Neutrophil (primary cell): ENCODE results near the gene TARS2.

Source experiments
- H3K27ac ChIP-seq: fragments of 200-600 bp; sonication (generic); 2 replicates; pipeline ENCODE4 v1.5.1; 2016; ENCODE audit warnings: mild to moderate bottlenecking, moderate library complexity
- H3K27me3 ChIP-seq: fragments of 200-600 bp; sonication (generic); 2 replicates; pipeline ENCODE4 v1.6.0; 2016; ENCODE audit warnings: mild to moderate bottlenecking
- H3K36me3 ChIP-seq: fragments of 200-600 bp; sonication (generic); 2 replicates; pipeline ENCODE4 v1.5.1; 2017
- H3K4me1 ChIP-seq, 2 experiments: fragments of 200-600 bp in 1 of 2; sonication (generic) in 1 of 2; 1 replicate in 1 of 2; 2 replicates in 1 of 2; pipeline versions ENCODE4 v1.5.1 to v1.6.1; 2013 to 2016; ENCODE audit warnings: low read depth in 1 of 2, low read length in 1 of 2, mild to moderate bottlenecking in 1 of 2, moderate library complexity in 1 of 2; ENCODE audit not compliant: control insufficient read depth in 1 of 2, insufficient read depth in 1 of 2
- H3K4me3 ChIP-seq, 2 experiments: fragments of 200-600 bp in 1 of 2; sonication (generic) in 1 of 2; 1 replicate in 1 of 2; 2 replicates in 1 of 2; pipeline ENCODE4 v1.5.1; 2013 to 2016; ENCODE audit warnings: low read depth in 1 of 2, low read length in 1 of 2, mild to moderate bottlenecking in 1 of 2, moderate library complexity in 1 of 2
- H3K9me3 ChIP-seq: fragments of 200-600 bp; sonication (generic); 2 replicates; pipeline ENCODE4 v1.5.1; 2016
- TF ChIP-seq, protein P1 (sequence below): fragments of 200-600 bp; sonication (generic); IDR thresholded peaks from 2 replicates; pipeline ENCODE4 v1.5.1; 2016; ENCODE audit warnings: antibody characterized with exemption

TARS2 gene

DNA sequence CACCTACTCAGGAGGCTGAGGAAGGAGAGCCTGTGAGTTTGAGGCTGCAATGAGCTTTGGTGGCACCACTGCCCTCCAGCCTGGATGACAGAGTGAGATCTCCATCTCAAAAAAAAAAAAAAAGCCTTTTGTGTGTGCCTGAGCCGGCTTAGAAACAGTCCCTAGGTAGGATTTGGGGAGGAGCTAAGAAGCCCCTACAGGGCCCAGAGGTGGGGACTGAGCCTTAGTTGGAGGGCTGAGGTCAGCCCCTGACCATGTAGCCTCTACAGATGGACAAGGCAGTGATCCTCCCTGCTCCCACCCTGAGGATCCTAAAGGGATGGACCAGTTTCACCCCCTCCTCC is 64.5 kb downstream of the TARS2 start:
- Histone ChIP-seq H3K4me1 (peaks cover 57 to 60% of the 10 kb centered on the region in 2 experiments), H3K27me3 (peaks cover 37% of the 10 kb centered on the region), H3K27ac (peak overlapping the region; percentile 90), H3K9me3 (no peaks in the 10 kb centered on the region), H3K4me3 (peak overlapping the region; percentile 51 to 65), H3K36me3 (peaks cover 27% of the 10 kb centered on the region)
- TF ChIP-seq, protein P1, sequence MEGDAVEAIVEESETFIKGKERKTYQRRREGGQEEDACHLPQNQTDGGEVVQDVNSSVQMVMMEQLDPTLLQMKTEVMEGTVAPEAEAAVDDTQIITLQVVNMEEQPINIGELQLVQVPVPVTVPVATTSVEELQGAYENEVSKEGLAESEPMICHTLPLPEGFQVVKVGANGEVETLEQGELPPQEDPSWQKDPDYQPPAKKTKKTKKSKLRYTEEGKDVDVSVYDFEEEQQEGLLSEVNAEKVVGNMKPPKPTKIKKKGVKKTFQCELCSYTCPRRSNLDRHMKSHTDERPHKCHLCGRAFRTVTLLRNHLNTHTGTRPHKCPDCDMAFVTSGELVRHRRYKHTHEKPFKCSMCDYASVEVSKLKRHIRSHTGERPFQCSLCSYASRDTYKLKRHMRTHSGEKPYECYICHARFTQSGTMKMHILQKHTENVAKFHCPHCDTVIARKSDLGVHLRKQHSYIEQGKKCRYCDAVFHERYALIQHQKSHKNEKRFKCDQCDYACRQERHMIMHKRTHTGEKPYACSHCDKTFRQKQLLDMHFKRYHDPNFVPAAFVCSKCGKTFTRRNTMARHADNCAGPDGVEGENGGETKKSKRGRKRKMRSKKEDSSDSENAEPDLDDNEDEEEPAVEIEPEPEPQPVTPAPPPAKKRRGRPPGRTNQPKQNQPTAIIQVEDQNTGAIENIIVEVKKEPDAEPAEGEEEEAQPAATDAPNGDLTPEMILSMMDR, result no peak

DNA sequence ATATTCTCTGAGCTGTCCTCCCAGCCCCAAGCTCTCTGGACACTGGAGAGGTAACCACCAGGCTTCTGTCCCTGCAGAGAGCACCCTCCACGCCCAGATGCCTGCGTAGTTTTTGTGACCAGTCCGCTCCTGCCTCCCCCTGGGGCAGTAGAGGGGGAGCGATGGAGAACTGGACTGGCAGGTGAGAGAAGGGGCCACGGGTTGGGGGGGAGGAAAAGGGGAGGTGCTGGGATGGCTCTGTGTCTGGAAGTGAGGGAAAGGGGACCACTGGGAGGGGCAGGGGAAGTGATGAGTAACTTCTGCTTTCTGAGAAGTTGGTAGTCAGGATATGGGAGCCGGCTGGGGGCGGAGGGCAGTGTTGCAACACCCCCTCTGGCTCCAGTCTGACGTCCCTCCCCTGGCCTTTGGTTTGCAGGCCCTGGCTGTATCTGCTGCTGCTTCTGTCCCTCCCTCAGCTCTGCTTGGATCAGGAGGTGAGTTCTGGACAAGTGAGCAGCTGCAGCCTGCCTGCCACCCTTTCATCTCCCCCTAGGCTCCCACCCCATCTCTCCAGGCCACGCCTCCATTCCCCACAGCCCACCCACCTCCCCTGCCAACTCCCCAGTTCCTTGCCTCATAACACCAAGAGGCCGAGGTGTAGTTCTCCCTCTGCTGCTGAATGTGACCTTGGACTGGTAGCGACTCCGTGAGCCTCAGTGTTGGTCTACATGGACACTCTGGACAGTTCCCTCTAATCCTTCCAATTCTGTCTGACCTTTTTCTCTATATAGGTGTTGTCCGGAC is 65.1 kb downstream of the TARS2 start:
- peaks cover 57 to 60% of the 10 kb centered on the region in 2 experiments for H3K4me1 ChIP-seq
- peaks cover 31% of the 10 kb centered on the region for H3K27me3 ChIP-seq
- H3K9me3 ChIP-seq, result no peaks in the 10 kb centered on the region
- TF ChIP-seq, protein P1, result peak; percentile 33
- peak overlapping the region; percentile 51 to 65 for H3K4me3 ChIP-seq
- peaks cover 33% of the 10 kb centered on the region for H3K36me3 ChIP-seq
- peak overlapping the region; percentile 90 for H3K27ac ChIP-seq

DNA sequence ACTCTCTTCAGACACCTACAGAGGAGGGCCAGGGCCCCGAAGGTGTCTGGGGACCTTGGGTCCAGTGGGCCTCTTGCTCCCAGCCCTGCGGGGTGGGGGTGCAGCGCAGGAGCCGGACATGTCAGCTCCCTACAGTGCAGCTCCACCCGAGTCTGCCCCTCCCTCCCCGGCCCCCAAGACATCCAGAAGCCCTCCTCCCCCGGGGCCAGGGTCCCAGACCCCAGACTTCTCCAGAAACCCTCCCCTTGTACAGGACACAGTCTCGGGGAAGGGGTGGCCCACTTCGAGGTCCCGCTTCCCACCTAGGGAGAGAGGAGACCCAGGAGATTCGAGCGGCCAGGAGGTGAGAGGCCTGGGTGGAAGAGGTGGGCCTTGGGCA is 65.7 kb downstream of the TARS2 start:
- TF ChIP-seq, protein P1, result no peak
- Histone ChIP-seq H3K9me3 (no peaks in the 10 kb centered on the region), H3K27me3 (peaks cover 26% of the 10 kb centered on the region), H3K27ac (peak overlapping the region; percentile 90), H3K4me3 (peak overlapping the region; percentile 51 to 65), H3K36me3 (peaks cover 39% of the 10 kb centered on the region), H3K4me1 (peaks cover 57 to 60% of the 10 kb centered on the region in 2 experiments)

DNA sequence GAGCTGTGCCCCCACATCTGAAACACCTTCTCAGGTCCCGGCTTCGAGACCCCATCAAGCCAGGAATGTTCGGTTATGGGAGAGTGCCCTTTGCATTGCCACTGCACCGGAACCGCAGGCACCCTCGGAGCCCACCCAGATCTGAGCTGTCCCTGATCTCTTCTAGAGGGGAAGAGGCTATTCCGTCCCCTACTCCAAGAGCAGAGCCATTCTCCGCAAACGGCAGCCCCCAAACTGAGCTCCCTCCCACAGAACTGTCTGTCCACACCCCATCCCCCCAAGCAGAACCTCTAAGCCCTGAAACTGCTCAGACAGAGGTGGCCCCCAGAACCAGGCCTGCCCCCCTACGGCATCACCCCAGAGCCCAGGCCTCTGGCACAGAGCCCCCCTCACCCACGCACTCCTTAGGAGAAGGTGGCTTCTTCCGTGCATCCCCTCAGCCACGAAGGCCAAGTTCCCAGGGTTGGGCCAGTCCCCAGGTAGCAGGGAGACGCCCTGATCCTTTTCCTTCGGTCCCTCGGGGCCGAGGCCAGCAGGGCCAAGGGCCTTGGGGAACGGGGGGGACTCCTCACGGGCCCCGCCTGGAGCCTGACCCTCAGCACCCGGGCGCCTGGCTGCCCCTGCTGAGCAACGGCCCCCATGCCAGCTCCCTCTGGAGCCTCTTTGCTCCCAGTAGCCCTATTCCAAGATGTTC is 66.3 kb downstream of the TARS2 start:
- Histone ChIP-seq H3K4me1 (peaks cover 55 to 62% of the 10 kb centered on the region in 2 experiments), H3K27me3 (peaks cover 19% of the 10 kb centered on the region), H3K27ac (peak overlapping the region; percentile 90), H3K4me3 (peak overlapping the region; percentile 51 to 65), H3K9me3 (no peaks in the 10 kb centered on the region), H3K36me3 (peaks cover 45% of the 10 kb centered on the region)
- TF ChIP-seq, protein P1, result no peak

DNA sequence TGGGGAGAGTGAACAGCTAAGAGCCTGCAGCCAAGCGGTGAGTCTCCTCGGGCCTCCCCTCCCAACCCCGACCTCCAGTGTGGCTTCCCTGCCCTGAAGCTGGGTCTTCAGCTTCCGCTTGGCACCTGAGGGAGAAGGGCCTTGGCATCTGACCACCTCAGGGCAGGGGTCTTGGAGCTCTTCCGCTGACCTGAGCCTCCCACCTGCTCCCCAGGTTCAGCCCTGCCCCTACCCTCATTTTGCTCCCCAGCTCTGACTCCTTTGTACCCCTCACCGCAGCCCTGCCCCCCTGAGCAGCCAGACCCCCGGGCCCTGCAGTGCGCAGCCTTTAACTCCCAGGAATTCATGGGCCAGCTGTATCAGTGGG is 66.8 kb downstream of the TARS2 start:
- Histone ChIP-seq H3K36me3 (peaks cover 50% of the 10 kb centered on the region), H3K4me3 (no peak overlapping the region)

More for the DNA sequence above, 66.8 kb downstream of the TARS2 start:
- H3K9me3 ChIP-seq, result no peaks in the 10 kb centered on the region
- peaks cover 58 to 63% of the 10 kb centered on the region in 2 experiments for H3K4me1 ChIP-seq
- peaks cover 15% of the 10 kb centered on the region for H3K27me3 ChIP-seq
- peak overlapping the region; percentile 90 for H3K27ac ChIP-seq
- TF ChIP-seq, protein P1, result no peak
